Osteocyte (in vitro differentiated cells): Measurements from ENCODE around the gene MS4A1. TPM values are rescaled to one million over a fixed set of nuclear protein-coding genes. Genes with fewer than 3 reads are reported as not detected.

ENCODE experiments used
- DNase-seq: peaks from one replicate; pipeline ENCODE4 v3.0.0; 2021; ENCODE audit warnings: mixed read lengths; ENCODE audit not compliant: unreplicated experiment; ENCODE audit errors: extremely low spot score
- H3K27ac Mint-ChIP-seq: one replicate; pipeline ENCODE4 v1.8.0; 2021; ENCODE audit warnings: mild to moderate bottlenecking, mixed read lengths; ENCODE audit not compliant: unreplicated experiment
- H3K27me3 Mint-ChIP-seq: one replicate; pipeline ENCODE4 v1.8.0; 2021; ENCODE audit warnings: mixed read lengths; ENCODE audit not compliant: unreplicated experiment
- H3K36me3 Mint-ChIP-seq: one replicate; pipeline ENCODE4 v1.8.0; 2021; ENCODE audit warnings: mixed read lengths; ENCODE audit not compliant: unreplicated experiment
- H3K4me1 Mint-ChIP-seq: one replicate; pipeline ENCODE4 v1.8.0; 2021; ENCODE audit warnings: mixed read lengths; ENCODE audit not compliant: unreplicated experiment
- H3K4me3 Mint-ChIP-seq: one replicate; pipeline ENCODE4 v1.8.0; 2021; ENCODE audit warnings: mild to moderate bottlenecking, moderate library complexity, mixed read lengths; ENCODE audit not compliant: unreplicated experiment
- H3K9me3 Mint-ChIP-seq: one replicate; pipeline ENCODE4 v1.8.0; 2021; ENCODE audit warnings: mixed read lengths; ENCODE audit not compliant: unreplicated experiment
- CTCF ChIP-seq: fragments of 200-600 bp; sonication (generic); IDR thresholded peaks from 2 replicates; pipeline ENCODE4 v1.5.0; 2021; ENCODE audit warnings: antibody characterized with exemption, mild to moderate bottlenecking, moderate library complexity
- long read RNA-seq: library from polyadenylated mRNA; unstranded; transcript quantifications from one replicate; pipeline ENCODE4 v2.0.0, GENCODE V29; 2021
- total RNA-seq: library from RNA; stranded (reverse); gene quantifications from 2 replicates; pipeline ENCODE4 v1.2.1, GENCODE V29; 2021

Gene MS4A1
- not detected in 2 replicates for total RNA-seq
- long read RNA-seq: 0 reads

DNA sequence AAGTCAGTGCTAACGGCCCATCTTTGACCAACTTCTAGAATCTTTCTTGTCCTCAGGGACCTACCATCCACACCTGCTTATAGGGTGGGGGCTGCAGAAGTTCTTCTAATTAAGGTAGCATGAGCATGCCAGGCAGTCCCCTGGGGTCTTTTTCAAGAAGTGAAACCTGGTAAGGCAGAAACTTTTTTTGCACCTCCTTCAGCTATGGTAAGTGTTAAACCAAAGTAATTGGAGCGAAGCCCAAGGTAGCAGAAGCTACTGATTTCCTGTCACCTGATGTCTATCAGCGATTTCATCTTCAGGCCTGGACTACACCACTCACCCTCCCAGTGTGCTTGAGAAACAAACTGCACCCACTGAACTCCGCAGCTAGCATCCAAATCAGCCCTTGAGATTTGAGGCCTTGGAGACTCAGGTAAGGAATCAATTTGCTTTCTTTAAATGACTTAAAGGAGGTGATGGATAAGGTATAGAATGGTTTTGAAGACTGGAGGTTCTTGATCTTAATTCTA lies at the start of gene MS4A1:
Gene MS4A1 (plus strand): TSS at position 317 of the 512 bp plus-strand sequence. CDS start 6,528 bp downstream, outside the sequence.
- TF ChIP-seq CTCF: no peak
- H3K9me3 Mint-ChIP-seq: no peaks in the 10 kb centered on the region
- no peak for DNase-seq
- H3K4me1 Mint-ChIP-seq: no peaks in the 10 kb centered on the region
- H3K27ac Mint-ChIP-seq: no peak within 1 kb of the TSS
- peaks cover 22% of the 10 kb centered on the region for H3K27me3 Mint-ChIP-seq
- H3K4me3 Mint-ChIP-seq: no peak within 1 kb of the TSS
- no peaks in the 10 kb centered on the region for H3K36me3 Mint-ChIP-seq

- DNase-seq: no peak
- Mint-ChIP-seq H3K4me1 (no peaks in the 10 kb centered on the region), H3K36me3 (no peaks in the 10 kb centered on the region), H3K27ac (no peak overlapping the region), H3K4me3 (no peak overlapping the region), H3K9me3 (peaks cover 5% of the 10 kb centered on the region), H3K27me3 (peaks cover 4% of the 10 kb centered on the region)
- TF ChIP-seq CTCF: no peak
Observed at GRCh38 chr11:60420015-60420414, 35.6 kb upstream of the MS4A1 start.

GRCh38 chr11:60422609-60423008 lies 33.0 kb upstream of the MS4A1 start:
- H3K27ac Mint-ChIP-seq: no peak overlapping the region
- no peaks in the 10 kb centered on the region for H3K36me3 Mint-ChIP-seq
- H3K4me1 Mint-ChIP-seq: no peaks in the 10 kb centered on the region
- no peak overlapping the region for H3K4me3 Mint-ChIP-seq
- H3K9me3 Mint-ChIP-seq: peaks cover 5% of the 10 kb centered on the region
- no peak for DNase-seq
- no peak for TF ChIP-seq CTCF
- H3K27me3 Mint-ChIP-seq: peaks cover 5% of the 10 kb centered on the region

GRCh38 chr11:60428517-60428916 lies 27.1 kb upstream of the MS4A1 start:
- DNase-seq: no peak
- no peaks in the 10 kb centered on the region for H3K4me1 Mint-ChIP-seq

GRCh38 chr11:60429272-60429671 lies 26.4 kb upstream of the MS4A1 start, which contains the start of gene MS4A5:
Gene MS4A5 (plus strand): TSS chr11:60429572. CDS start chr11:60429675, 103 bp downstream.
- H3K9me3 Mint-ChIP-seq: no peaks in the 10 kb centered on the region

More at GRCh38 chr11:60428517-60428916, 27.1 kb upstream of the MS4A1 start:
- no peak overlapping the region for H3K27ac Mint-ChIP-seq
- peaks cover 9% of the 10 kb centered on the region for H3K27me3 Mint-ChIP-seq
- H3K36me3 Mint-ChIP-seq: no peaks in the 10 kb centered on the region
- no peak overlapping the region for H3K4me3 Mint-ChIP-seq
- H3K9me3 Mint-ChIP-seq: no peaks in the 10 kb centered on the region
- no peak for TF ChIP-seq CTCF

More at GRCh38 chr11:60429272-60429671, 26.4 kb upstream of the MS4A1 start, which contains the start of gene MS4A5:
- no peak for TF ChIP-seq CTCF
- H3K27ac Mint-ChIP-seq: no peak within 1 kb of the TSS
- H3K4me3 Mint-ChIP-seq: no peak within 1 kb of the TSS
- no peaks in the 10 kb centered on the region for H3K36me3 Mint-ChIP-seq
- H3K27me3 Mint-ChIP-seq: peaks cover 9% of the 10 kb centered on the region
- no peaks in the 10 kb centered on the region for H3K4me1 Mint-ChIP-seq
- DNase-seq: no peak
